GM18868 (cell line): Measurements from ENCODE around the gene IGSF3.

Source experiments
- ATAC-seq: cut with Tn5 transposase; IDR thresholded peaks from one replicate; pipeline ENCODE4 v1.9.1; 2021; ENCODE audit warnings: mild to moderate bottlenecking, moderate library complexity; ENCODE audit not compliant: unreplicated experiment

IGSF3 gene

GRCh38 chr1:116532671-116533428 is 134.7 kb downstream of the IGSF3 start:
- ATAC-seq = no peak

GRCh38 chr1:116531917-116532316 is 135.6 kb downstream of the IGSF3 start:
- ATAC-seq = no peak

DNA sequence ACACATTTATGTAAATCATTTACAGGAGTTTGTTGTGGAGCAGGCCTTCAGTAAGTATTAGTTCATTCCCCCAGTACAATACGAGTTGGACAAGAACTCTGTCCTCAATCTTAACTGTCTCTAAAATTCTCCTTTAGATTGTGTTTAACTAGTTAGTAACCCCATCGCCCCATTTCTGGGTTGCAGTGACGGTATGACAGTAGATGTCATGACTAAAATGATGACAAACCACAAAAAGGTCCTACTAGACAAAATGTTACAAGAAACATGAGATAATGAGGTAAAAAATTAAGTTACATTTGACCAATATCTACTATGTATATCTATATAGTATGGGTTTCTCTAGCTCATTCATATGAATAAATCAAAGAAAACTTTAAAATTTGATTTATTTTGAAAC is 137.9 kb downstream of the IGSF3 start:
- no peak for ATAC-seq

GRCh38 chr1:116529199-116529631 is 138.3 kb downstream of the IGSF3 start:
- ATAC-seq = no peak

DNA sequence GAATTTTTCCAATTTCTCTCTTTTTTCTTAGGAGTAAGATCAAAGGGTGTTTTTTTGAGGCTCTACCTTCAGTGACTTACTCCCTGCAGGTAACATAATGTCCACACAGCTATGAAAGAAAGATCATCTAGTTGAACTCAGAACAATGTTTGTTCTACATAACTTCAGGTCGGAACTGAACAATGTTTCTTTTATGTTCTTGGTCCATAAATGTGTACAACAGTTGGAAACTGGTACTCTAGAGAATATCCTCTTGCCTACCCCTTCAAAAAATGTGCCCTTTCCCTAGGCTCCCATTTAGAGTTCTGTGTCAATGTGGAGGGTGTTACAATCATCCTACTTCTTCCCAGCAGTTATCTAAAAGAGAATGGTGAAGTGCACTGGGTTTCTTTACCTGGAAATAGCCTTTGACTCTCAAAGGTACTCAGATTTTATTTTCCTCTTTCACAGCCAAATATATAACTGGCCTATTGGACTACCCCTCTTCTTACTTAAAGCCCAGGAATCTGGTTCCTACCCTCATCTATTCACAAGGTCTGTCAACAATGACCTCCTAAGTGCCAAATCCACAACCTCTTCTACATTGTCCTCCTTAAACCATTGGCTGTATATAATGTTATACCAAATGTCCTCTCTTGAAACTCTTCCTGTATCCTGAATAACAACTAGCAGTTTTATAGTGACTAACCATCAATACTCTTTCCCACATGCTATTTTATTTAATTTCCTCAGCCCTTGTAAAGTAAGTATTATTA is 139.0 kb downstream of the IGSF3 start:
- no peak for ATAC-seq

GRCh38 chr1:116525440-116525839 is 142.1 kb downstream of the IGSF3 start:
- no peak for ATAC-seq
